Effector memory CD8-positive, alpha-beta T cell (primary cell): ENCODE results near the gene FCHO1.

Source experiments
- ATAC-seq: fragments of 150-1000 bp; cut with Tn5 transposase; replicated peaks from 2 replicates; pipeline ENCODE4 v1.10.0; 2021; ENCODE audit warnings: mild to moderate bottlenecking, moderate library complexity
- DNase-seq, 3 experiments: peaks; one replicate each; pipeline ENCODE4 v3.0.0; 2021
- H3K27ac Mint-ChIP-seq, 2 donors: one replicate each; pipeline ENCODE4 v1.8.0; 2022; ENCODE audit warnings: mild to moderate bottlenecking in 2 of 2, mixed read lengths in 2 of 2, moderate library complexity in 2 of 2
- H3K27me3 Mint-ChIP-seq, 2 donors: one replicate each; pipeline ENCODE4 v1.8.0; 2022; ENCODE audit warnings: mixed read lengths in 2 of 2
- H3K36me3 Mint-ChIP-seq: one replicate; pipeline ENCODE4 v1.8.0; 2022; ENCODE audit warnings: mild to moderate bottlenecking, moderate library complexity, mixed read lengths; ENCODE audit not compliant: insufficient read depth
- H3K4me1 Mint-ChIP-seq, 2 donors: one replicate each; pipeline ENCODE4 v1.8.0; 2022; ENCODE audit warnings: low read depth in 2 of 2, mixed read lengths in 2 of 2
- H3K4me3 Mint-ChIP-seq, 2 donors: one replicate each; pipeline ENCODE4 v1.8.0; 2022; ENCODE audit warnings: mild to moderate bottlenecking in 2 of 2, mixed read lengths in 2 of 2, moderate library complexity in 2 of 2
- H3K9me3 Mint-ChIP-seq, 2 donors: one replicate each; pipeline ENCODE4 v1.8.0; 2022; ENCODE audit warnings: mixed read lengths in 2 of 2

Gene FCHO1

DNA sequence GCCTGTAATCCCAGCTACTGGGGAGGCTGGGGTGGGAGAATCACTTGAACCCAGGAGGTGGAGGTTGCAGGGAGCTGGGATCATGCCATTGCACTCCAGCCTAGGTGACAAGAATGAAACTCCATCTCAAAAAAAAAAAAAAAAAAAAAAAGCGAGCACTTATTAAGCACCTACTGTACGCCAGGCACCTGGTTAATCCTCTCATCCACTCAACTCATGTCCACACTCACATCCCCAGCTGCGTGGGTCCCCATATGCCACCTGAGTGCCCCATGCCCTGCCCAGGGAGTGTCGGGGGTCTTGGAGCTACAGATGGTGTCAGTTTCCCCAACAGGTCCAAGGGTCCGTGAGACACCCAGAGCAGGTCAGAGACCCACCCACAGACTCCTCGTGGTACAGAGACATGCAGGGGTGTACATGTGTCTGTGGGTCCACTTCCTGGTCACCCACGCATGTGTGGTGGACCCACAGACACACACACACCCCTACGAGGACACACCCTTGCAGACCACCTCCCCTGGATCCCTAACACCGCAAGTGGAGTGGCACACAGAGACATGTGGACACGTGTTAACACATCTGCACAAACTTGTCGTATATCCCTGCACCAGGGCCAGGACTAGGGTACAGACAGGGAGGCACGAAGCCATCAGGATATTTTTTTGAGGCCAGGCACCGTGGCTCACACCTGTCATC lies 66.5 kb downstream of the FCHO1 start:
- ATAC-seq: no peak
- no peaks in the 10 kb centered on the region for H3K4me1 Mint-ChIP-seq
- peaks cover 7% of the 10 kb centered on the region for H3K36me3 Mint-ChIP-seq
- H3K4me3 Mint-ChIP-seq: no peak overlapping the region
- no peaks in the 10 kb centered on the region for H3K9me3 Mint-ChIP-seq
- H3K27ac Mint-ChIP-seq: no peak overlapping the region
- no peaks in the 10 kb centered on the region for H3K27me3 Mint-ChIP-seq
- no peak for DNase-seq

DNA sequence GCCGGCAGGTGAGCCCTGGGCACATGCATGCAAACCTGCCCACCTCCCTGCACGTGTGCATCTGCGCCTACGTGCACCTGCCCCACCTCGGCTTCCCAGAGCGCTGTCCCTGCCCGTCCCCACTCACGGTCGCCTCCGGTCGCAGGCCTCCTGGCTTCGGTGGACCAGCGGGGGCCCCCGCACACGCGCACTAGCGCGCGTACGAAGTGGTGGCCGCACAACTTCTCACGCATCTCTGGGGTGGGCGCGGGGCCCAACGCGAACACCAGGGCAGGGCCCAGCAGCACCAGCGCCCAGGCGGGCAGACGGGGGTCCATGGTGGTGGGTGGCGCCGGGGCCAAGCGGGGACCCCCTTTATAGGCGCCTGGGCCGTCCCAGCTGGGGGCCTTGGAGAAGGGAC lies 69.9 kb downstream of the FCHO1 start, which contains the start of gene INSL3:
INSL3 (minus strand) TSS at position 330 of the 400 bp plus-strand sequence; CDS start at position 317, 13 bp downstream.
- ATAC-seq (no peak), DNase-seq (no peak)
- peak within 1 kb of the TSS in 1 of 2 donors; percentile 58 for H3K27ac Mint-ChIP-seq
- no peaks in the 10 kb centered on the region for H3K27me3 Mint-ChIP-seq
- H3K4me3 Mint-ChIP-seq: no peak within 1 kb of the TSS
- H3K36me3 Mint-ChIP-seq: peaks cover 13% of the 10 kb centered on the region
- H3K9me3 Mint-ChIP-seq: no peaks in the 10 kb centered on the region
- H3K4me1 Mint-ChIP-seq: peaks cover 0 to 4% of the 10 kb centered on the region in 2 donors

- DNase-seq (no peak), ATAC-seq (no peak)
- H3K36me3 Mint-ChIP-seq: peaks cover 35% of the 10 kb centered on the region
- no peaks in the 10 kb centered on the region for H3K27me3 Mint-ChIP-seq
- H3K4me1 Mint-ChIP-seq: peaks cover 4 to 5% of the 10 kb centered on the region in 2 donors
- H3K4me3 Mint-ChIP-seq: no peak overlapping the region
- H3K27ac Mint-ChIP-seq: peak overlapping the region; percentile 41 to 88
- no peaks in the 10 kb centered on the region for H3K9me3 Mint-ChIP-seq
These were observed 73.1 kb downstream of the FCHO1 start for GRCh38 chr19:17824339-17824738.

DNA sequence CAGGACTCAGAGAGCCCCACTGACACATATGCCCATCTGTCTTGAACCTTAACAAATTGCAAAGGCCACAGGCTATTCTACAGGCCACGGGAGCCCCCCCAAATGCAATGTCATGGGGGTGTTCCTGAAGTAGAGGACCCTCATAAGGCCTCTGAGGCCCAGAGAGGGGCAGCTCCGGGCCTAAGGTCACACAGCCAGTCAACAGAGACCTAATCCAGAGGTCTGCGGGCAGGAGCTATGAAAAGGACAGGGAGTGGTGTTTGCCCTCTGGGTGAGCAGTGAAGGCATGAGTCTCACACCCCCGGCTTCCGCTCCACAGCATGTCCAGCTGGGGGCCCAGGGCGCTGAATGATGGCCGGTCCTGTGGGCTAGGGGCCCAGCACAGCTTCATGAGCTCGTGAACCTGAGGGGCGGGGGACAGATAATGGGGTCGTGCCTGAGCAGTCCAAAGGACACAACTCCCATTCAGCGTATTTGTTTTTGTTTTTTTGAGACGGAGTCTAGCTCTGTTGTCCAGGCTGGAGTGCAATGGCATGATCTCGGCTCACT lies 75.3 kb downstream of the FCHO1 start:
- ATAC-seq: no peak
- Mint-ChIP-seq H3K27me3 (no peaks in the 10 kb centered on the region), H3K36me3 (peaks cover 46% of the 10 kb centered on the region), H3K9me3 (no peaks in the 10 kb centered on the region), H3K27ac (no peak overlapping the region), H3K4me3 (no peak overlapping the region), H3K4me1 (peaks cover 4 to 10% of the 10 kb centered on the region in 2 donors)
- DNase-seq: no peak

DNA sequence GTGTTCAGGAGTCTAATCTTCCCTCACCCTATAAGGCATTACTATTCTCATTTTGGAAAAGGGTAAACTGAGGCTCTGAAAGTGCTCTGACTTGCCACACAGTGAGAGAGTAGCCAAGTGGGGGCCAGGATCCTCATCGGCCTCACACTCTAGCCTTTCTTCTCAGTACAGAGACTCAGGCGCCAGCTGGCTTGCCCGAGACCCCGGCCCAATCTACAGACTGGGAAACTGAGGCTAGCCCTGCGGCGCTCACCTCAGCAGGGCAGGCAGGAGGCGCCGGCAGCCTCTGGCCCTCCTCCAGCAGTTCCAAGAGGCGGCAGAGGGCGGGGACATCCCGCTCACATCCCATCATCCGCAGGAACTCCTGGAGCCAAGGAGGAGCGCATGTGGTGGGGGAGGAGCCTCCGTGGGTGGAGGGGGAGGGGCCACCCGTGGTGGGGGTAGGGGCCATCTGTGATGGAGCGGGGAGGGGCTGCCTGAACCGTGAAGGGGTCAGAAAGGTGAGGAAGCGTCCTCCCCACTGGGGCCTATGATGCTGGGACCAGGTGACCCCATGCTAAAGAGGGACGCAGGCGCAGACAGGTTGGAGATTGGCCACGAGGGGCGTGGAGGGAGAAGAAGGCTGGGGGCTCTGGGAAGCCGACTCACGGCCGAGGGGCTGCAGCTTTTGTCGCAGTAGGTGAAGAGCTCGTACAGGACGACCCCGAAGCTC lies 78.7 kb downstream of the FCHO1 start:
- Mint-ChIP-seq H3K27ac (peak overlapping the region; percentile 9 to 64), H3K4me1 (peaks cover 4 to 10% of the 10 kb centered on the region in 2 donors), H3K9me3 (no peaks in the 10 kb centered on the region), H3K27me3 (no peaks in the 10 kb centered on the region), H3K4me3 (no peak overlapping the region), H3K36me3 (peaks cover 65% of the 10 kb centered on the region)
- no peak for DNase-seq
- ATAC-seq: no peak

- Mint-ChIP-seq H3K4me1 (peaks cover 12 to 16% of the 10 kb centered on the region in 2 donors), H3K27me3 (no peaks in the 10 kb centered on the region), H3K4me3 (no peak overlapping the region), H3K9me3 (no peaks in the 10 kb centered on the region), H3K36me3 (peaks cover 63% of the 10 kb centered on the region), H3K27ac (peak overlapping the region; percentile 9 to 64)
- DNase-seq (no peak), ATAC-seq (peak; percentile 43)
These were observed 79.5 kb downstream of the FCHO1 start for GRCh38 chr19:17830567-17831418.

DNA sequence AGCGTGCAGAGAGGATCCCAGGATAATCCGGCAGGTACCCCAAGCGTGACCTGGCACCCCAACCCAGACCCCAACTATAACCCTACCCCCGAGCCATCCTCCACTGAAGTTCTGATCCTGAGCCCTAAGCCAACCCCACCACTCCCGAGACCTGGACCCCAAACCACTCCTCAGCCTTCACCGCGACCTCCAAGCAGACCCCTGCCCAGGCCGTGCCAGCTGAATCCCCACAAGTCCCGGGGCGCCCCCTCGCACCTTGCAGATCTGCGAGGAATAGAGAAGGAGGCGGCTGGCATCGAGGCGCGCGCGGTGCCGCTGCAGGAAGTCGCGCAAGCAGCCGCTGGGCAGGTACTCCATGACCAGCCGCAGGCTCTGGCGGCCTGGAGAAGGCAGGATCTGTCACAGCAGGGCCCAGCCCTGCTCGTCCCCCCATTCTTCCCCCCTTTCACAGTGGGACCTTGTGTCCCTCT lies 80.2 kb downstream of the FCHO1 start:
- no peak for ATAC-seq
- Mint-ChIP-seq H3K4me1 (peaks cover 14 to 21% of the 10 kb centered on the region in 2 donors), H3K4me3 (no peak overlapping the region), H3K9me3 (no peaks in the 10 kb centered on the region), H3K27ac (no peak overlapping the region), H3K36me3 (peaks cover 66% of the 10 kb centered on the region), H3K27me3 (no peaks in the 10 kb centered on the region)
- DNase-seq: no peak

DNA sequence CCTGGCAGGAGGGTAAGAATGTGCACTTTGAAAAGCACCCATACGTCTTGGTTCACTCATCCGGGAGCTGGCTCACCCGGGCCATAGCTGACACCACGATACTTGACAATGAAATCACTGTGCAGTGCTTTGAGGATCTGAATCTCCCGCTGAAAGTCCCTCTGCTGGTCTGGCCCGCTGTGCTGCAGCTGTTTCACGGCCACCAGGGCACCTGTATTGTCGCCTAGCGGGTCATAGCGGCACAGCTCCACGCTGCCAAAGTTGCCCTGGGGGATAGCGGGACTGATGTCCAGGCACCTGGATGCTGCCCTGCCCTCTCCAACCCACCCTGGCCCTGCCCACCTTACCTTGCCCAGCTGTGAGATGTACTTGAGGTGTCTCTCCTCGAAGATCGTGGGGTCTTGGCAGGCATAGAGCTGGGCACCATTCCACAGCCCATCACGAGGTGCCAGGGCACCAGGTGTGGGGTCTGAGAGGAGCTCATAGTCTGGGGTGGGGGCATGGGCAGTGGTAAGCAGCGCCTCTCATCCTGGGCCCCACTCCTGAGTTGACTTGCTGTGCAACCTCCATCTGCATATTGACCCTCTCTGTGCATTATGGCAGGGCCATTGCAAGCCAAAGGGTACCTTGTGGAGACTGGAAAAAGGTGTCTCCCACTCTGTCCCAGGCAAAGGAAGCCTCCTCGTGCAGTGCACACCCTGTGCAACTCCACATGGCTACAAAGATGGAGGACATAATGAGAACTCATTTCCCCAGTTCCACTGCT lies 81.3 kb downstream of the FCHO1 start:
- Mint-ChIP-seq H3K4me1 (peaks cover 17 to 24% of the 10 kb centered on the region in 2 donors), H3K4me3 (no peak overlapping the region), H3K36me3 (peaks cover 66% of the 10 kb centered on the region), H3K27me3 (no peaks in the 10 kb centered on the region), H3K9me3 (no peaks in the 10 kb centered on the region), H3K27ac (peak overlapping the region; percentile 38 to 41)
- ATAC-seq (no peak), DNase-seq (no peak)

DNA sequence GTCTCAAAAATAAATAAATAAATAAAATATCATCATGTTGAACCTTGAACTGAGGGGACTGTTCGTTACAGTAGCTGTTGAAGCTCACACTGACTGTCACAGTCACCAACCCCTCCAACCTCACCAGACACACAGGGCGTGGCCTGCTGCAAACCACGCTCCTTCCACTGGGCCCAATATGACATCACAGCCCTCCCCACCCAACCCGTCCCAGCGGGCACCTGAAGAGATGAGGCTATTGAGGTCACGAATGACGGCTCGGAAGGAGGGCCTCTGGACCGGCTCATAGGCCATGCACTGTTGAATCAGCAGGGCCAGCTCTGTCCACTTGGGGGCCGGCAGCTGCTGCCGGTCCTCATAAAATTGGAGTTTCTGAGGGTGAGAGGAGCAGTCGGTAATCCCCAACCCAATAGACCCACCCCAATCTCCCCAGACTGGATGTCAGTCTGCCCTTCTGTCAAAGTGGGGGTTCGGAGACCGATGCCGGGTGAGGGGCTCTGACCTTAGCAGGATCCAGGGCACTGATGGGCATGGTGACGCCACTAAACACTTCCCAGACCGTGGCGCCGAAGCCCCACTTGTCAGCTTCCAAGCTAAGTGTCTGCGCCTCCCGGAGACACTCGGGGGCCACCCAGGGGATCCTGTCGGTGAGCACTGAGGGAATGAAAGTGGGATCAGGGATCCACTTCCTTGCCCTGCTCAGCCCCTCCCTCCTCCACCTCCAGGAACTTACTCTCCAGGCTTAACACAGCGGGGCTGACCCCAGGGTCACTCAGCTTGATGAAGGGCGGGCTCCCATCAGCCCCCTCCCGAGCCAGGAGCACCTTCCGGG lies 83.3 kb downstream of the FCHO1 start:
- Mint-ChIP-seq H3K36me3 (peaks cover 73% of the 10 kb centered on the region), H3K4me3 (no peak overlapping the region), H3K4me1 (peaks cover 17 to 18% of the 10 kb centered on the region in 2 donors), H3K27me3 (no peaks in the 10 kb centered on the region), H3K27ac (peak overlapping the region; percentile 73 to 77), H3K9me3 (no peaks in the 10 kb centered on the region)
- ATAC-seq (peak; percentile 45), DNase-seq (no peak)

- DNase-seq: no peak
- no peaks in the 10 kb centered on the region for H3K9me3 Mint-ChIP-seq
These were observed 84.1 kb downstream of the FCHO1 start for GRCh38 chr19:17835182-17836006.

DNA sequence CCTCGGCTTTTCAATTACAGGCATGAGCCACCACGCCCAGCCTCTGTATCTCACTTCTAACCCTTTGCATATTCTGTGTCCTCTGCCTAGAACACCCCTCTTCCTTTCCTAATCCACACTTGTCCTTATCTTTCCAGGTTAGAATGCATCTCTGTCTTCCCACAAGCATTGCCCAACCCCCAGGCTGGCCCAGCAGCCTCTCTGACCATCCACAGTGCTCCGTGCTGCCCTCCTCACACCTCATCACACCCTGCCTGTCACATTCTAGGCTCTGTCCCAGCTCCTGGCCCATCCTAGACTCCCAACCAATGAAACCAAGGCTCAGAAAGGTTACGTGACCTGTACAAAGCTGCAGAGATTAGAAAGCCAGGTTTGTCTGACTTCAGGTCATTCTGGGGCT lies 85.3 kb downstream of the FCHO1 start:
- peak overlapping the region; percentile 77 to 89 for H3K27ac Mint-ChIP-seq
- H3K9me3 Mint-ChIP-seq: no peaks in the 10 kb centered on the region
- ATAC-seq: no peak
- DNase-seq: no peak
- peaks cover 19 to 22% of the 10 kb centered on the region in 2 donors for H3K4me1 Mint-ChIP-seq
- no peak overlapping the region for H3K4me3 Mint-ChIP-seq
- no peaks in the 10 kb centered on the region for H3K27me3 Mint-ChIP-seq
- H3K36me3 Mint-ChIP-seq: peaks cover 80% of the 10 kb centered on the region

More at GRCh38 chr19:17835182-17836006, 84.1 kb downstream of the FCHO1 start:
- Mint-ChIP-seq H3K4me3 (no peak overlapping the region), H3K4me1 (peaks cover 16 to 17% of the 10 kb centered on the region in 2 donors), H3K27me3 (no peaks in the 10 kb centered on the region), H3K27ac (peak overlapping the region; percentile 73 to 77), H3K36me3 (peaks cover 76% of the 10 kb centered on the region)
- no peak for ATAC-seq
